K562 treated with DMSO at 1 percent for 24 hours (cell line): ENCODE results near the gene UBE2S. TPM values are rescaled to one million over a fixed set of nuclear protein-coding genes. Genes with fewer than 3 reads are reported as not detected.

Source experiments
- total RNA-seq: library from RNA; unstranded; fragments of 300-600 nt; gene quantifications from 2 replicates; pipeline ENCODE4 v1.2.3, GENCODE V29; 2022; ENCODE audit warnings: low read depth; ENCODE audit not compliant: insufficient read depth

Gene UBE2S
- 574 and 580 TPM in 2 replicates for total RNA-seq

DNA sequence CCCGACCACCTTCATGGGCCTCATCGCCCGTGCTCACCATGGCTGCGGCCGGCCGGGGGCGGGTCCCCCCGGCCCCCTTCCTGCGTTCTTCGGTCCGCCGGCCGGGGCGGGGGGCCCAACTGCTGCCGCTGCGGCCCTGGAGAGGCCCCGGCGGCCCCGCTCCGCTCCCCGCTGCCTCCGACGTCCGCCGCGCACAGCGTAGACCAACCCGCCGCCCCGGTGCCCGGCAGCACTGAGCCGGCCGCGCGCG lies at the start of gene UBE2S:
Gene UBE2S (minus strand): TSS at position 239 of the 250 bp plus-strand sequence. CDS start 199 bp downstream, at position 40.

DNA sequence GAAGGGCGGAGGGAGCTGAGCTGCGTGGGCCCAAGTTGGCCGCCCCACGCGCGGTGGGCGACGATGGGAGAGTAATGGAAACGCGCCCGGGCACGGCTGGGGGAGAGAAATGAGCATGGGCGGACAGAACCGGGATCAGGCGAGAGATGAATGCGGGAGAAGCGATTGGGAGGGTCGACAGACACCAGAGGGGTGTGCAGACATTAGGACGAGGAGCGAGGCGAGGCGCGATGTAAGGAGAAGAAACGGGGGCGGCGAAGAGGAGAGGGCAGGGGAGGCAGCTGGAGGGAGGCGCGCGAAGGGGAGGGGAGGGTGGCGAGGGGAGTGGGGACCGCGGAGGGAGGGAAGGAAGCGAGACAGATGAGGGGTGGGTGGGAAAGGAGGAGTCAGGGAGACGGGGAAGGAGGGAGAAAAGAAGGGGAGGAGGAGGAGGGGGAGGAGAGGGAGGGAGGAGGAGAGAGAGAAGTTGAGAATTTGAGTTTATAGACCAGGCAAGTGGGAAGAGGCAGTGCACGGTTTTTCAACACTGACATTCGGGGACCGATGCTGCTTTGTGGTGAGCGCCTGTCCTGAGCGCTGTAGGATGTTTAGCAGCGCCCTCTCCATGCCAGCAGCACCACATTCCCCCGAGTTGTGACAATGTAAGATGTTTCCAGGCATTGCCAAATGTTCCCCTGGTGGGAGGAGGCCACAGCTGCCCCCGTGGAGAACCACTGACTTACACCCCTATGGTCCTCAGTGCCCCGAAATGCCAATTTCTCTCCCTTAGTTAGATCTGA lies 35.6 kb upstream of the UBE2S start, which contains the start of gene SHISA7:
Gene SHISA7 (minus strand): TSS at position 256 of the 779 bp plus-strand sequence. CDS start 437 bp downstream, outside the sequence.

DNA sequence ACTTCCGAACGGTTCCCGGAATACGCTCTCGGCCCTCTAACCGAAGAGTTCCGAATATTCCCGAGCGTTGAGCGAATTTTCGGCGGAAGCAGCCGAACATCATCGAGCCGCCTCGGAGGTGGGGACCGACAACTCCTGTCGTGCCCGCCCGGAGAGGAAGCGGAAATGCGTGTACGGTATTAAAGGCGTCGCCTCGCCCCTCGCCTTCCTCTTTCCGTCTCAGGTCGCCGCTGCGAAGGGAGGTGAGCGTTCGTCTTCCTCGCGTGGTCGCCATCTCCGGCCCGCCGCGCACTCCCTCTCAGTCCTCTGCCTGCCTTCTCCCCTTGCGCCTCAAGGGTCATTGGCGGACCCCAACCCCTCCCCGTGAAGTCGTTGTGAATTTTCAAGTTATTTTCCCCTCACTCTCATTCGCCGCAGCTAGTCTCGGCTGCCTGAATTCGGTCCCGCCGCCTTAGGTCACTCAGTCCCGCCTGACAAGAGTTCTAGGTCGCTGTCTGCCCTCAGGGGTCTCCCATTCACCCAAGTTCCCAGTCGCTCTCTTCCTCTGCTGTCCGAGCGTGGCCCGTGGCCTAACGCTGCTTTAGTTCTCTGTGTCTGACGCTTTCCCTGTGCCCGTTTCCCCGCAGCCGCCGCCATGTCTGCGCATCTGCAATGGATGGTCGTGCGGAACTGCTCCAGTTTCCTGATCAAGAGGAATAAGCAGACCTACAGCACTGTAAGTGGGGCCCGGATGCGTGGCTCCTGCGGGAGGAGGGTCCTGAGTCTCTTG lies 21.7 kb downstream of the UBE2S start, which contains the start of gene RPL28:
Gene RPL28 (plus strand): TSS at position 209 of the 769 bp plus-strand sequence. CDS start 426 bp downstream, at position 635.

DNA sequence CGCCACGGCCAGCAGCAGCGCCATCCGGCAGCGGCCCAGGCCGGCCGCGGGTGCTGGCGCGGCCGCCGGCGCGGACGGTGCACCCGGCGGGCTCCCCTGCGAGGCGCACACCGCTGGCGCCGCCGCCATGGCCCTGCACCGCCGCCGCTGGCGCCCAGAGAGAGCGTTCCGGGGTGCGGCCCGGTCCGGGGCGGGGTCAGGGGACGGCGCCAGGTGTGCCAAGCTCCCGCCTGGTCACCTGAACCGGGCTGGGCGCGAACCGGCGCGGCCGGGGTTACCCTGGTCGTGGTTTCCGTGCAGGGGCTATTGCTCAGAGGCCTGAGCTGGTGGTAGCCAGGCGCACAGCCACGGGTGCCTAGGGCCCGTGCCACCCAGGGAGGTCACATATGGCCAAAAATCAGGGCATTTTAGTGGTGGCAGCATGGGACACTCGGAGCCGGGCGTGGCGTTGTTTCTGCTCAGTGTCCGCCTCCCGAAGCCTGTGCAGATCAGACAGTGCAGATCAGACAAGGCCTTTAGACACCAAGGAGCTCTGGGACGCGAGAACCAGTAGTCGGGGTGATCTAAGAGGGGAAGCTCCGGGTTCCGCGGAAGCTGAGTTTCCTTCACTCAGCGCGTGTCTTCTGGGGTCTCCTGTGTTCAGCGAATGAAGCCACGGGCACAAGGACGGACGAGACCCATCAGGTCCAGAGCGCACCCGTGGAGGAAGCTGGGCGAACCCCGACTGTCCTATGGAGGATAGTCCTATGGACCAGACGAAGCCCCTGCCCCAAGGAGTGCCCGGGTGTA lies 23.3 kb downstream of the UBE2S start, which contains the start of gene TMEM238:
Gene TMEM238 (minus strand): TSS at position 162 of the 789 bp plus-strand sequence. CDS start 33 bp downstream, at position 129.

DNA sequence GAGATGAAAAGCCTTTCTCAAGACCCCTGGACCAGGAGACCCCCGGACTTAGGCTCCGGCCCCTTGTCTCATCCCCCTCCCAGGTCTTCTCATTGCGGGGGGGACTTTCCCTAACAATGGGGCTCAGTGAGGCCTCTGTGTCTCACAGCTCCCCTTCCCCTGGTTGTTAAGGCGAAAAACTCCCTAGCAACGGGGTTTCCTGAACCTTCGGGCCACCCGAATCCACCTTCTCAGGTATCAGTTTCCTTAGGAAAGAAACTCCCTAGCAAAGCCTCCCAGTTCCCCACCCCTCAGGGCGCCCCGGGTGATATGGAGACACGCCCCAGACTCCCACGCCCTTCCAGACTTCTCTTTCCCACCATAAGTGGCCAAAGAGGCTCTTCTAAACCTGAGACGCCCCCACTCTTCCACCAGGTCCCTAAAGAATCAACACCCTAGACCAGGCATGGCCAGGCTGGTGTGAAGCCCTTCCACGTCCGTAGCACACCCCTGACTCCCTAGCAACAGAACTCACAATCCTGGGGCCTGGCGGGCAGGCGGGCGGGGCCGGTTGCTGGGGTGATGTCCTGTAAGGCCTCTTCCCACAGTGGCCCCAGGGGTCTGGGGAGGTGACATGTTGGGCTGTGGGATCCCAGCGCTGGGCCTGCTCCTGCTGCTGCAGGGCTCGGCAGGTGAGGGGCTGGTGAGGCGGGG lies 31.2 kb downstream of the UBE2S start, which contains the start of gene TMEM190:
Gene TMEM190 (plus strand): TSS at position 586 of the 693 bp plus-strand sequence. CDS start 28 bp downstream, at position 614.

DNA sequence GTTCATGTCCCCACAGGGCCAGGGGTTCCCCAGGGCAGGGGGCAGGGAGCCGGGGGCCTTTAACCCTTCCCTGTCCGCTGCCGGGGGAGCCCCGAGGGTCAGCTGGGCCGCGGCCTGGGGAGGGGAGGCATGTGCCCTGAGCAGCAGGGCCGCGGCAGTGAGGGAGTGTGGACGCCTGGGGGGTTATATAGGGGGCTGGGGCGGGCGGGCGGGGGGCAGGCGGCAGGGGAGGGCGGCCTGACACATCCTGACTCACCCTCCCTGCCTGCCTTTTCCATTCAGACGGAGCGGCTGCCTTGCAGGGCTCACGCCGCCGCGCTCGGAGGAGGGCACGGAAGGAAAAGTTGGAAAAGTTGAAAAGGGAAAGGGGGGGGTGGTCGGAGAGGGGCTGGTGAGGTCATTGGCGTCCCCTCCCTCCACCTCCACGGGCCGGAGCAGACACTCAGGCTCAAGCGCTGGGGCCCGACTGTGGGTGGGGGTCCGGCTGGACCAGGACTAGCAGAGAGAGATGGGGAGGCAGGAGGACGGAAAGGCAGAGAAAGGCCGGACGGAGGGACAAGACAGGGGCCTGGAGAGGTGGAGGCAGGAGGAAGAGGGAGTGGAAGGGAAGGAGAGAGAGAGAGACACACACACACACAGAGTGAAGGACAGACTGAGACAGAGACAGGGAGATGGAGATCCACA lies 37.1 kb downstream of the UBE2S start, which contains the start of gene IL11:
Gene IL11 (minus strand): TSS at position 159 of the 684 bp plus-strand sequence. CDS start 153 bp downstream, at position 6.

DNA sequence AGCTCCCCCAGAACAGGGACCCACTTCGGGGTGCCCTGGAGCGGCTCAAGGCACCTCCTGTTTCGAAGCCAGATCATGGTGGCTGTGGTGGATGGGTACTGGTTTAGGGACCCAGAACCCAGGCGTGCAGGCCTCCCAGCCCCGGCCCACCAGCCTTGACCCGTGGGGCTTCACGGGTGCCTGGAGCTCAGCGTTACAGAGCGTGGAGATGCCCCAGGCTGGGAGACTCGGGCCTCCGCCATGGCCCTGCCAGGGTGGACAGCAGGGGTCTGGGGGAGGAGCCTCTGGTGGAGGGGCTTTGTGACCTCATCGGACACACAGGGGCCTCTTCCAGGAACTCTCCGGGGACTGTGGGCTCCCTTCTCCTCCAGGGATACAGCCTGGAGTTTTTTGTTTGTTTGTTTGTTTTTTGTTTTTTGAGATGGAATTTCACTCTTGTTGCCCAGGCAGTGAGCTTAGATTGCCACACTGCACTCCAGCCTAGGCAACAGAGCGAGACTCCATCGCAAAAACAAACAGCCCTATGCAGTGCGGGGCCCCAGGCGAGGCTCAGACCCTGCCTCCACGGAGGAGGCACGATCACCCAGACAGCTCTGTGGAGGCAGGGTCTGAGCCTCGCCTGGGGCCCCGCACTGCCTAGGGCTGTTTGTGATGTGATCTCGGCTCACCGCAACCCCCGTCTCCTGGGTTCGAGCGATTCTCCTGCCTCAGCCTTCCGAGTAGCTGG lies 44.4 kb downstream of the UBE2S start, which contains the start of gene GARIN5B:
Gene GARIN5B (minus strand): TSS at position 271 of the 727 bp plus-strand sequence. CDS start 194 bp downstream, at position 77.

DNA sequence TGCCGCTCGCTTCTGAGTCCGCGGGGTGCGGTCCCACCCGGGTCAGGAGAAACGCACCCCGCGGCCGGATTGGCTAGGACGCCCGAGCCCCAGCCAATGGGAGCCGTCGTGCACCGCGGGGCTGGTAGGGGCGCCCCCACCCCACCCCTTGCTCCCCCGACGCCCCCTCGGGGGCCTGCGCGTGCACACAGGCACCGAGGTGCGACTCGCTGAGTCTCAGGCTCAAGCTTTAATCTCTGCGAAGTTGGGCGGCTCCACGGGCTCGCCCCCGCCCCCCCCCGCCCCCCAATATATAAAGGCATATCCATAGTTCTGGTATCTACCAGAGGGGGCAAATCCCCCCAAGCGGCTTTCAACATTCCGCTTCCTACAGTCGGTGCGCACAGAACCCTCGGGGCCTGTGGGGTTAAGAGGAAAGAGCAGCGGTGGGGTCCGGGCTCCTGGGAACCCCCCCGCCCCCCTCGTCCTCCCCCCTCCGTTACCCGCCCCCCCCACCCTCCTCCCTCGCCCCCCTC lies 52.8 kb downstream of the UBE2S start, which contains the start of gene COX6B2:
Gene COX6B2 (minus strand): TSS at position 22 of the 515 bp plus-strand sequence. CDS start 198 bp downstream, outside the sequence.

Other genes starting within 250 kb of the UBE2S start
- gene DNAAF3, start 241.2 kb downstream of the UBE2S start, total RNA-seq, result 19.6 and 22.9 TPM in 2 replicates
- 7.9 and 9.6 TPM in 2 replicates for gene SYT5, start 227.5 kb downstream of the UBE2S start, total RNA-seq
- 28.3 and 33.7 TPM in 2 replicates for gene PTPRH, start 198.3 kb downstream of the UBE2S start, total RNA-seq
- gene TMEM86B, start 179.0 kb downstream of the UBE2S start, total RNA-seq, result 14.2 and 19.4 TPM in 2 replicates
- gene PPP6R1, start 148.8 kb downstream of the UBE2S start, total RNA-seq, result 109 and 112 TPM in 2 replicates
- gene HSPBP1, start 127.7 kb downstream of the UBE2S start, total RNA-seq, result 89.9 and 92.8 TPM in 2 replicates
- 7.4 and 8.4 TPM in 2 replicates for gene BRSK1, start 123.8 kb downstream of the UBE2S start, total RNA-seq
- 3.5 and 3.8 TPM in 2 replicates for gene TMEM150B, start 82.4 kb downstream of the UBE2S start, total RNA-seq
- 71.4 and 83.5 TPM in 2 replicates for gene KMT5C, start 67.9 kb downstream of the UBE2S start, total RNA-seq
- gene COX6B2, start 53.1 kb downstream of the UBE2S start, total RNA-seq, result not detected in 2 replicates
- gene GARIN5B, start 44.5 kb downstream of the UBE2S start, total RNA-seq, result not detected in 2 replicates
- not detected in 2 replicates for gene IL11, start 37.3 kb downstream of the UBE2S start, total RNA-seq
- gene TMEM190, start 31.0 kb downstream of the UBE2S start, total RNA-seq, result not detected in 2 replicates
- gene TMEM238, start 23.5 kb downstream of the UBE2S start, total RNA-seq, result 6.7 and 9.3 TPM in 2 replicates
- gene RPL28, start 21.9 kb downstream of the UBE2S start, total RNA-seq, result 3,982 and 4,146 TPM in 2 replicates
- gene SHISA7, start 35.5 kb upstream of the UBE2S start, total RNA-seq, result 0.13 and 0.37 TPM in 2 replicates
- 89.2 and 101 TPM in 2 replicates for gene ISOC2, start 53.9 kb upstream of the UBE2S start, total RNA-seq
- gene C19orf85, start 57.0 kb upstream of the UBE2S start, total RNA-seq, result not detected in 2 replicates
- gene ZNF628, start 68.8 kb upstream of the UBE2S start, total RNA-seq, result 24.8 and 40.1 TPM in 2 replicates
- gene NAT14, start 77.4 kb upstream of the UBE2S start, total RNA-seq, result 42.4 and 59.4 TPM in 2 replicates
- 0.81 and 2.3 TPM in 2 replicates for gene SSC5D, start 80.6 kb upstream of the UBE2S start, total RNA-seq
- not detected in 2 replicates for gene SBK2, start 129.3 kb upstream of the UBE2S start, total RNA-seq
- 0.54 and 0.58 TPM in 2 replicates for gene SBK3, start 137.8 kb upstream of the UBE2S start, total RNA-seq
- 21.0 and 21.2 TPM in 2 replicates for gene ZNF579, start 173.1 kb upstream of the UBE2S start, total RNA-seq
- gene FIZ1, start 191.7 kb upstream of the UBE2S start, total RNA-seq, result 22.4 and 24.3 TPM in 2 replicates
- 36.7 and 51.4 TPM in 2 replicates for gene ZNF524, start 192.5 kb upstream of the UBE2S start, total RNA-seq
- 42.3 and 49.2 TPM in 2 replicates for gene ZNF865, start 197.9 kb upstream of the UBE2S start, total RNA-seq
- 8.9 and 10.8 TPM in 2 replicates for gene ZNF784, start 216.8 kb upstream of the UBE2S start, total RNA-seq
- 63.3 and 72.2 TPM in 2 replicates for gene ZNF580, start 233.2 kb upstream of the UBE2S start, total RNA-seq
- gene ZNF581, start 235.9 kb upstream of the UBE2S start, total RNA-seq, result 48.8 and 56.6 TPM in 2 replicates
- 39.6 and 48.7 TPM in 2 replicates for gene CCDC106, start 240.4 kb upstream of the UBE2S start, total RNA-seq
- 211 and 216 TPM in 2 replicates for gene U2AF2, start 247.2 kb upstream of the UBE2S start, total RNA-seq